ENCODE results near the gene ATP6V1F.

Gene ATP6V1F

DNA sequence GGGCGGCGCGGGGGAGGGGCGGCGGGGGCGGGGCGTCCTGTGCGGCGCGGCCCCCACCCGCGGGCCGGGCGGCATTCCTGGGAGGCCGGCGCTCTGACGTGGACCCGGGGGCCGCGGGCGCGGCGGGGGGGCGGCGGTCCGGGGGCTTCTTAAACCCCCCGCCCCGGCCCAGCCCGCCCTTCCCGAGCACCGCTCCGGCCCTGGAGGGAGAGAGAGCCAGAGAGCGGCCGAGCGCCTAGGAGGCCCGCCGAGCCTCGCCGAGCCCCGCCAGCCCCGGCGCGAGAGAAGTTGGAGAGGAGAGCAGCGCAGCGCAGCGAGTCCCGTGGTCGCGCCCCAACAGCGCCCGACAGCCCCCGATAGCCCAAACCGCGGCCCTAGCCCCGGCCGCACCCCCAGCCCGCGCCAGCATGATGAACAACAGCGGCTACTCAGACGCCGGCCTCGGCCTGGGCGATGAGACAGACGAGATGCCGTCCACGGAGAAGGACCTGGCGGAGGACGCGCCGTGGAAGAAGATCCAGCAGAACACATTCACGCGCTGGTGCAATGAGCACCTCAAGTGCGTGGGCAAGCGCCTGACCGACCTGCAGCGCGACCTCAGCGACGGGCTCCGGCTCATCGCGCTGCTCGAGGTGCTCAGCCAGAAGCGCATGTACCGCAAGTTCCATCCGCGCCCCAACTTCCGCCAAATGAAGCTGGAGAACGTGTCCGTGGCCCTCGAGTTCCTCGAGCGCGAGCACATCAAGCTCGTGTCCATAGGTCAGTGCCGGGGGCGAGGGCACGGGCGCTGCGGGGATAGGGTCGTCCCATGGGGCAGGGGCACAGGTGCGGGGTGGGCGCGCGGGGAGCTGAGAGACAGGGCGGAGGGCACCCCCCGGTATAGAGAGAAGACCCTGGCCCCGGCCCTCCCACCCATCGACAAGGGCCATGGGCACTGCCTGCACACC, 32.2 kb upstream of the ATP6V1F start, which contains the start of gene FLNC:
TSS of gene FLNC (plus strand) at position 176 of the 947 bp plus-strand sequence. CDS start at position 408, 232 bp downstream.
- Histone ChIP-seq H3K36me3 (ENCODE audit: low read length) (no peaks in the 10 kb centered on the region), H3K79me2 (ENCODE audit: insufficient read depth, low read length) (no peaks in the 10 kb centered on the region), H3K9me3 (ENCODE audit: insufficient read depth, low read length) (no peaks in the 10 kb centered on the region), H3K9ac (ENCODE audit: low read length) (no peak within 1 kb of the TSS), H3K4me2 (ENCODE audit: low read depth, low read length, poor library complexity, severe bottlenecking) (no peak within 1 kb of the TSS), H2AFZ (ENCODE audit: low read depth, low read length, severe bottlenecking) (no peak within 1 kb of the TSS), H4K20me1 (ENCODE audit: low read depth, low read length) (no peaks in the 10 kb centered on the region), H3K9me2 (replicated peaks; ENCODE audit: insufficient read depth, low read length) (no peaks in the 10 kb centered on the region), H3F3A (ENCODE audit: insufficient read depth) (no peaks in the 10 kb centered on the region), H3K27ac (ENCODE audit: low read depth, low read length) (no peak within 1 kb of the TSS), H3K4me3 (ENCODE audit: insufficient read depth, low read length, poor library complexity, severe bottlenecking) (no peak within 1 kb of the TSS), H3K27me3 (ENCODE audit: low read length) (no peaks in the 10 kb centered on the region)
- no peak for TF ChIP-seq EZH2phosphoT487 (conservative IDR thresholded peaks at IDR 0.05; ENCODE audit: low read length)
- TF ChIP-seq, protein P1, sequence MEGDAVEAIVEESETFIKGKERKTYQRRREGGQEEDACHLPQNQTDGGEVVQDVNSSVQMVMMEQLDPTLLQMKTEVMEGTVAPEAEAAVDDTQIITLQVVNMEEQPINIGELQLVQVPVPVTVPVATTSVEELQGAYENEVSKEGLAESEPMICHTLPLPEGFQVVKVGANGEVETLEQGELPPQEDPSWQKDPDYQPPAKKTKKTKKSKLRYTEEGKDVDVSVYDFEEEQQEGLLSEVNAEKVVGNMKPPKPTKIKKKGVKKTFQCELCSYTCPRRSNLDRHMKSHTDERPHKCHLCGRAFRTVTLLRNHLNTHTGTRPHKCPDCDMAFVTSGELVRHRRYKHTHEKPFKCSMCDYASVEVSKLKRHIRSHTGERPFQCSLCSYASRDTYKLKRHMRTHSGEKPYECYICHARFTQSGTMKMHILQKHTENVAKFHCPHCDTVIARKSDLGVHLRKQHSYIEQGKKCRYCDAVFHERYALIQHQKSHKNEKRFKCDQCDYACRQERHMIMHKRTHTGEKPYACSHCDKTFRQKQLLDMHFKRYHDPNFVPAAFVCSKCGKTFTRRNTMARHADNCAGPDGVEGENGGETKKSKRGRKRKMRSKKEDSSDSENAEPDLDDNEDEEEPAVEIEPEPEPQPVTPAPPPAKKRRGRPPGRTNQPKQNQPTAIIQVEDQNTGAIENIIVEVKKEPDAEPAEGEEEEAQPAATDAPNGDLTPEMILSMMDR (IDR thresholded peaks at IDR 0.05; ENCODE audit: insufficient read depth, low read length, poor library complexity, severe bottlenecking): no peak

DNA sequence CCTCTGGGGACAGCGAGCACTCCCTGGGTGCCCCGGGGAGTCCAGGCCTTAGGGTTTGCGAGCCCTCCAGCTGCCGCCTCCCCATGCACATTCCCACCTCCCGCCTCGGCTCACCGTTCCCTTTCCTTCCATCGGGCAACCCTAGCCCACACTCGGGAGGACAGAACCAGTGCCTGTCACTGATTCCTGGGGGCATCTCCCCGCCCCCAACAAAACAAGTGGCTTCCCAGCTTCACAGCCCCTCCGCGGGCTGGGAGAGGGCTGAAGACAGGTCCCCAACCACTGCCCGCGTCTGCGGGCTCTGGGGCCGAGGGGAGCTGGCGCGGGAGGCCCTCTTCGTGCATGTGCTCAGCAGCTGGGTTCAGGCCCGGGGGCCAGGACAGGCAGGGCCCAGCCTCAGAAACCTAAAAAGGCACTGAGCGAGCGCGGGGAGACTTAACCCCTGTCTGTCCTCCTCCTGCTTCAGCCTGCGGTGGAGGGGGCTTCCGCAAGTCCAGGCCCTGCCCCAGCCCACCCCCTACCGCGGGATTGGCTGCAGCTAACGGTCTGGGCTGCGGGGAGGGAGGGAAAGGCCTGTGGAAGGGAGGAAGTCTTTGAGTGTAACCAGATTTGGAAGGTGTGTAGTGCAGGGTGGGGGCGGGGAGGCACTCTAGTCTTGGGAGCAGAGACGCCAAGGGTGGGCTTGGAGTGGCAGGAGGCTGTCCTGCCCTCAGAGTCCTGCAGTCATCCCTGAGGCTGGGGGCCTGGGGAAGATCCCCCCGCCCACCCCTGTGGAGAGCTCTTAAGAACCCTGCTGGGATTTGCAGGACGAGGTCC, 31.3 kb upstream of the ATP6V1F start:
- Histone ChIP-seq H3K79me2 (ENCODE audit: insufficient read depth, low read length) (no peaks in the 10 kb centered on the region), H3K27me3 (ENCODE audit: low read length) (no peaks in the 10 kb centered on the region), H3K36me3 (ENCODE audit: low read length) (no peaks in the 10 kb centered on the region), H4K20me1 (ENCODE audit: low read depth, low read length) (no peaks in the 10 kb centered on the region), H3K9me3 (ENCODE audit: insufficient read depth, low read length) (no peaks in the 10 kb centered on the region), H3K4me3 (ENCODE audit: insufficient read depth, low read length, poor library complexity, severe bottlenecking) (no peak overlapping the region), H3F3A (ENCODE audit: insufficient read depth) (no peaks in the 10 kb centered on the region), H3K4me2 (ENCODE audit: low read depth, low read length, poor library complexity, severe bottlenecking) (no peak overlapping the region), H2AFZ (ENCODE audit: low read depth, low read length, severe bottlenecking) (no peak overlapping the region), H3K9me2 (replicated peaks; ENCODE audit: insufficient read depth, low read length) (no peaks in the 10 kb centered on the region), H3K9ac (ENCODE audit: low read length) (no peak overlapping the region), H3K27ac (ENCODE audit: low read depth, low read length) (no peak overlapping the region)
- TF ChIP-seq EZH2phosphoT487 (conservative IDR thresholded peaks at IDR 0.05; ENCODE audit: low read length): no peak
- TF ChIP-seq, protein P1 (IDR thresholded peaks at IDR 0.05; ENCODE audit: insufficient read depth, low read length, poor library complexity, severe bottlenecking): no peak

DNA sequence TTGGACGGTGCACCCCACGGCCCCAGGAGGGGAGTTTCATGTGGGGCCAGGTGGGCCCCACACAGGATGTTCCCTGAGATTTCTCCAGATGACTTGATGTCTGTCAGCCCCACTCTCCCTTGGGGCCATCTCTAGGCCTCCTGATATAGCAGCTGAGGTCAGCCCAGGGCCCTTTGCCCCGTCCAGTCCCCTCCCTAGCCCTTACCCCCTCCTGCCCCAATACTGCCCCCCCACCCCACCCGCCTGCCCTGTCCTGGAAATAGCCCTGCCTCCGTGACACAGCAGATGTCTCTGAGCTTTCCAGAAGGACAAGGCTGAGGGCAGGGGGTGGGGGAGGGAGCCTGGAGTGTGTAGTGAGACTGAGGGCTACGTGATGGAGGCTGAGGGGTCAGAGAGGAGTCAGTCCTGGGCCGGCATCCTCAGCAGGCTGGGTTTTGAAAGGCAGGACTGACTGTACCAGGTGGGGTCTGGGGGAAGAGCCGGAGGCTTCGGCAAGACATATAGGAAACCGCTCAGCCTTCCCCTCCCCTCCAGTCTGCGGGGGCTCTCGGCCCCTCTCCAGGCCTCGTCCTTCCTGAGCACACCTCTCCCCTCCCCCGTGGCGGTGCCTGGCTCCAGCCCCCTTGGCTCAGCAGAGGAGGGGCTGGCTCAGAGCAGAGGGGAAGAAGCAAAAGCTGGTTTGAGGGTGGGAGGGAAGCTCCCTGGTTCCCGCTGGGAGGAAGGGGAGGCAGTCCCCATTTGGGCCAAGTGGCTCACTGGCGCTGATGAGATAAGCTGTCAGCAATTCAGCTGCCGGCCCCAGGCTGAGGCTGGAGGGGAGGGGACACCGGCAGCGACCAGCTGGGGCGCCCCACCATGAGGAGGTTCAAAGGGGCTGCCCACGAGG, 30.4 kb upstream of the ATP6V1F start:
- no peaks in the 10 kb centered on the region for H3K9me3 ChIP-seq (ENCODE audit: insufficient read depth, low read length)
- H3K79me2 ChIP-seq (ENCODE audit: insufficient read depth, low read length): no peaks in the 10 kb centered on the region
- H3K4me2 ChIP-seq (ENCODE audit: low read depth, low read length, poor library complexity, severe bottlenecking): no peak overlapping the region
- H3K9ac ChIP-seq (ENCODE audit: low read length): no peak overlapping the region
- no peaks in the 10 kb centered on the region for H4K20me1 ChIP-seq (ENCODE audit: low read depth, low read length)
- TF ChIP-seq, protein P1 (IDR thresholded peaks at IDR 0.05; ENCODE audit: insufficient read depth, low read length, poor library complexity, severe bottlenecking): no peak
- no peak for TF ChIP-seq EZH2phosphoT487 (conservative IDR thresholded peaks at IDR 0.05; ENCODE audit: low read length)
- H3K4me3 ChIP-seq (ENCODE audit: insufficient read depth, low read length, poor library complexity, severe bottlenecking): no peak overlapping the region
- H3K36me3 ChIP-seq (ENCODE audit: low read length): no peaks in the 10 kb centered on the region
- H3K27ac ChIP-seq (ENCODE audit: low read depth, low read length): no peak overlapping the region
- H3F3A ChIP-seq (ENCODE audit: insufficient read depth): no peaks in the 10 kb centered on the region
- H3K9me2 ChIP-seq (replicated peaks; ENCODE audit: insufficient read depth, low read length): no peaks in the 10 kb centered on the region
- no peaks in the 10 kb centered on the region for H3K27me3 ChIP-seq (ENCODE audit: low read length)
- no peak overlapping the region for H2AFZ ChIP-seq (ENCODE audit: low read depth, low read length, severe bottlenecking)

Data from SU-DHL-6 (cell line).